ENCODE measurements around the gene CHRM1.

CHRM1 gene

GRCh38 chr11:62958547-62959421 lies 37.6 kb upstream of the CHRM1 start (continued):
- TF ChIP-seq ZNF707 (tag by site-specific recombination; IDR thresholded peaks at IDR 0.05) = no peak
- peak; percentile 83 for TF ChIP-seq KLF1 (tag by site-specific recombination; IDR thresholded peaks at IDR 0.05)
- no peak for TF ChIP-seq PRDM1 (tag by site-specific recombination; IDR thresholded peaks at IDR 0.05)
- no peak for TF ChIP-seq BCL6B (tag by site-specific recombination; IDR thresholded peaks at IDR 0.05)
- no peak for TF ChIP-seq HIC1 (tag by site-specific recombination; IDR thresholded peaks at IDR 0.05)
- no peak for TF ChIP-seq ZNF248 (tag by site-specific recombination; IDR thresholded peaks at IDR 0.05)
- no peak for TF ChIP-seq ZFHX2 (tag by site-specific recombination; conservative IDR thresholded peaks at IDR 0.05)
- no peak for TF ChIP-seq ZNF529 (tag by site-specific recombination; IDR thresholded peaks at IDR 0.05; ENCODE audit: insufficient replicate concordance)
- no peak for TF ChIP-seq TCF7L2 (IDR thresholded peaks at IDR 0.05; ENCODE audit: borderline replicate concordance, low read depth, low read length)
- peak; percentile 67 for TF ChIP-seq ZBTB17 (tag by site-specific recombination; IDR thresholded peaks at IDR 0.05)

- no peaks in the 10 kb centered on the region for H3K4me1 ChIP-seq (ENCODE audit: control insufficient read depth, insufficient read depth, low read length)
- POLR2A ChIA-PET = no interaction called here
- TF ChIP-seq GFI1B (tag by site-specific recombination; IDR thresholded peaks at IDR 0.05) = no peak
- TF ChIP-seq SCRT2 (tag by site-specific recombination; IDR thresholded peaks at IDR 0.05) = peak; percentile 79
- TF ChIP-seq KLF9 (tag by site-specific recombination; IDR thresholded peaks at IDR 0.05; ENCODE audit: low read depth) = no peak
- TF ChIP-seq ZNF626 (tag by site-specific recombination; IDR thresholded peaks at IDR 0.05) = no peak
- no peak for TF ChIP-seq ZBTB10 (tag by site-specific recombination; IDR thresholded peaks at IDR 0.05)
- TF ChIP-seq HIC1 (tag by site-specific recombination; IDR thresholded peaks at IDR 0.05) = no peak
- TF ChIP-seq ZSCAN5A (tag by site-specific recombination; IDR thresholded peaks at IDR 0.05) = no peak
- TF ChIP-seq ZXDB (tag by site-specific recombination; IDR thresholded peaks at IDR 0.05) = no peak
- no peak for TF ChIP-seq ZNF114 (tag by site-specific recombination; IDR thresholded peaks at IDR 0.05)
- no peak for TF ChIP-seq GLI4 (tag by site-specific recombination; IDR thresholded peaks at IDR 0.05)
- TF ChIP-seq ZNF223 (tag by site-specific recombination; IDR thresholded peaks at IDR 0.05) = no peak
- TF ChIP-seq ZNF561 (tag by site-specific recombination; IDR thresholded peaks at IDR 0.05; ENCODE audit: borderline replicate concordance) = no peak
- TF ChIP-seq SCRT1 (tag by site-specific recombination; IDR thresholded peaks at IDR 0.05; ENCODE audit: borderline replicate concordance) = peak; percentile 57; the same call in 1 of the 2 replicates
- no peak for TF ChIP-seq ZNF449 (tag by site-specific recombination; IDR thresholded peaks at IDR 0.05)
- TF ChIP-seq ZNF426 (tag by site-specific recombination; IDR thresholded peaks at IDR 0.05) = no peak
- no peak for TF ChIP-seq ZIC2 (tag by site-specific recombination; IDR thresholded peaks at IDR 0.05)
Measured at GRCh38 chr11:62957147-62957546, 36.0 kb upstream of the CHRM1 start.

More at GRCh38 chr11:62957147-62957546, 36.0 kb upstream of the CHRM1 start:
- CTCF ChIA-PET = interaction anchor here (1.3 kb wide), 1 partner anchor 66 kb away, joined by 4 read pairs; no protein-coding TSS in a partner anchor
- Histone ChIP-seq H3K27ac (ENCODE audit: extremely low read depth, low read depth, low read length) (no peak overlapping the region), H3K36me3 (ENCODE audit: control insufficient read depth in 2 of 2, insufficient read depth in 1 of 2, low read length in 2 of 2) (no peaks in the 10 kb centered on the region), H3K9me3 (ENCODE audit: control insufficient read depth, insufficient read depth, low read depth, low read length) (no peaks in the 10 kb centered on the region), H3K4me3 (ENCODE audit: low read depth, low read length) (no peak overlapping the region)
